GM23338 (cell line): ENCODE results near the gene SLC22A16. TPM values are rescaled to one million over a fixed set of nuclear protein-coding genes. Genes with fewer than 3 reads are reported as not detected.

ENCODE experiments used
- ATAC-seq: fragments of 200-7000 bp; cut with Tn5 transposase; 3 replicates; pipeline ENCODE4 v1.9.1; 2020
- DNase-seq: peaks from one replicate; pipeline ENCODE4 v3.0.0-alpha.2; 2015; ENCODE audit warnings: low spot score
- H2AFZ ChIP-seq: fragments of 200-600 bp; sonication (generic); 2 replicates; pipeline ENCODE4 v1.8.0; 2016; ENCODE audit warnings: antibody characterized with exemption, mild to moderate bottlenecking, moderate library complexity
- H3F3A ChIP-seq: fragments of 200-600 bp; sonication (generic); replicated peaks from 2 replicates; pipeline ENCODE4 v1.8.0; 2017; ENCODE audit warnings: antibody characterized with exemption, mixed run types, low read depth
- H3K27ac ChIP-seq: fragments of 200-600 bp; sonication (generic); 2 replicates; pipeline ENCODE4 v1.6.1; 2016; ENCODE audit warnings: low read depth
- H3K27me3 ChIP-seq: fragments of 200-600 bp; sonication (generic); 2 replicates; pipeline ENCODE4 v1.8.0; 2016; ENCODE audit warnings: mild to moderate bottlenecking, mixed run types, moderate library complexity; ENCODE audit not compliant: insufficient read depth
- H3K36me3 ChIP-seq: fragments of 200-600 bp; sonication (generic); 2 replicates; pipeline ENCODE4 v1.8.0; 2016; ENCODE audit warnings: mild to moderate bottlenecking; ENCODE audit not compliant: insufficient read depth
- H3K4me1 ChIP-seq: fragments of 200-600 bp; sonication (generic); 2 replicates; pipeline ENCODE4 v1.8.0; 2016; ENCODE audit warnings: mild to moderate bottlenecking, moderate library complexity; ENCODE audit not compliant: insufficient read depth
- H3K4me2 ChIP-seq: fragments of 200-600 bp; sonication (generic); 2 replicates; pipeline ENCODE4 v1.7.1; 2017; ENCODE audit warnings: mixed run types
- H3K4me3 ChIP-seq: fragments of 200-600 bp; sonication (generic); 2 replicates; pipeline ENCODE4 v1.6.1; 2016; ENCODE audit warnings: mixed run types
- H3K79me2 ChIP-seq: fragments of 200-600 bp; sonication (generic); replicated peaks from 2 replicates; pipeline ENCODE4 v1.8.0; 2017; ENCODE audit warnings: mild to moderate bottlenecking; ENCODE audit not compliant: insufficient read depth
- H3K9me2 ChIP-seq: fragments of 200-600 bp; sonication (generic); 2 replicates; pipeline ENCODE4 v1.8.0; 2017; ENCODE audit not compliant: insufficient read depth
- H4K20me1 ChIP-seq: fragments of 200-600 bp; sonication (generic); replicated peaks from 2 replicates; pipeline ENCODE4 v1.8.0; 2017; ENCODE audit warnings: mild to moderate bottlenecking; ENCODE audit not compliant: insufficient read depth
- H3K27ac Mint-ChIP-seq: 2 replicates; pipeline ENCODE4 v1.8.0; 2020; ENCODE audit warnings: inconsistent platforms, mild to moderate bottlenecking, moderate library complexity, mixed read lengths
- H3K27me3 Mint-ChIP-seq: 3 replicates; pipeline ENCODE4 v1.8.0; 2022; ENCODE audit warnings: low read depth, mild to moderate bottlenecking, moderate library complexity, mixed read lengths, inconsistent platforms; ENCODE audit not compliant: insufficient read depth, poor library complexity
- H3K36me3 Mint-ChIP-seq: 3 replicates; pipeline ENCODE4 v1.8.0; 2021; ENCODE audit warnings: low read depth, mild to moderate bottlenecking, inconsistent platforms, moderate library complexity, mixed read lengths
- H3K4me1 Mint-ChIP-seq: 3 replicates; pipeline ENCODE4 v1.8.0; 2020; ENCODE audit warnings: mild to moderate bottlenecking, inconsistent platforms, mixed read lengths
- H3K4me3 Mint-ChIP-seq: 3 replicates; pipeline ENCODE4 v1.8.0; 2021; ENCODE audit warnings: moderate library complexity, mild to moderate bottlenecking, inconsistent platforms, mixed read lengths
- H3K9me3 Mint-ChIP-seq: 3 replicates; pipeline ENCODE4 v1.8.0; 2020; ENCODE audit warnings: moderate library complexity, mild to moderate bottlenecking, inconsistent platforms, mixed read lengths
- CREB1 ChIP-seq: fragments of 250-450 bp; sonication (Bioruptor Pico); IDR thresholded peaks from 2 replicates; pipeline ENCODE4 v1.5.0; 2020; ENCODE audit warnings: low read depth, mild to moderate bottlenecking, moderate library complexity
- CTCF ChIP-seq, 2 experiments: fragments of 200-600 bp in 1 of 2; sonication (generic) in 1 of 2; conservative IDR thresholded peaks; 2 replicates each; pipeline versions ENCODE4 v1.5.1 to v1.6.1; 2016 to 2017; ENCODE audit warnings: antibody characterized with exemption in 2 of 2, low read depth in 2 of 2, mild to moderate bottlenecking in 2 of 2, moderate library complexity in 1 of 2
- ETS1 ChIP-seq: IDR thresholded peaks from 2 replicates; pipeline ENCODE4 v1.6.1; 2016; ENCODE audit warnings: antibody characterized with exemption
- EZH2 ChIP-seq: fragments of 200-600 bp; sonication (generic); IDR thresholded peaks from one replicate; pipeline ENCODE4 v1.8.0; 2017; ENCODE audit warnings: antibody characterized with exemption, mild to moderate bottlenecking, low read depth; ENCODE audit not compliant: unreplicated experiment
- JUNB ChIP-seq: IDR thresholded peaks from one replicate; pipeline ENCODE4 v1.6.1; 2016; ENCODE audit warnings: antibody characterized with exemption; ENCODE audit not compliant: unreplicated experiment
- NANOG ChIP-seq: IDR thresholded peaks from 2 replicates; pipeline ENCODE4 v1.6.1; 2016; ENCODE audit warnings: antibody characterized with exemption, borderline replicate concordance
- POLR2AphosphoS5 ChIP-seq: IDR thresholded peaks from 2 replicates; pipeline ENCODE4 v1.6.1; 2016; ENCODE audit warnings: antibody characterized with exemption, low read depth
- REST ChIP-seq: IDR thresholded peaks from one replicate; pipeline ENCODE4 v1.6.1; 2018; ENCODE audit warnings: antibody characterized with exemption; ENCODE audit not compliant: unreplicated experiment
- STAT1 ChIP-seq: IDR thresholded peaks from one replicate; pipeline ENCODE4 v1.6.1; 2016; ENCODE audit warnings: antibody characterized with exemption; ENCODE audit not compliant: unreplicated experiment
- ZNF114 ChIP-seq: fragments of 250-450 bp; sonication (Bioruptor Pico); IDR thresholded peaks from 2 replicates; pipeline ENCODE4 v1.5.0; 2020; ENCODE audit warnings: mild to moderate bottlenecking, moderate library complexity
- ZNF462 ChIP-seq: fragments of 250-450 bp; sonication (Bioruptor Pico); IDR thresholded peaks from 2 replicates; pipeline ENCODE4 v1.5.0; 2020; ENCODE audit warnings: mild to moderate bottlenecking, moderate library complexity
- polyA plus RNA-seq: library from polyadenylated mRNA; unstranded; fragments of >200 nt; fragmentation: Nextera tagmentation; extraction: Ambion mirVana; gene quantifications from 2 replicates; pipeline ENCODE4 v1.2.1, GENCODE V29; 2016
- total RNA-seq: library from RNA; depleted of rRNA; stranded (reverse); fragments of >200 nt; shearing (Covaris generic); gene quantifications from 2 replicates; pipeline ENCODE4 v1.2.3, GENCODE V29; 2014

The SLC22A16 gene
- total and polyA plus RNA-seq, 2 experiments from 2014 or later: 0.37 to 0.42 TPM

GRCh38 chr6:110517601-110518281 is 41.3 kb upstream of the SLC22A16 start (continued):
- TF ChIP-seq EZH2 (no peak), POLR2AphosphoS5 (no peak), CREB1 (CRISPR knock-in tag) (no peak), REST (no peak)

- Mint-ChIP-seq H3K27me3 (no peaks in the 10 kb centered on the region), H3K36me3 (peaks cover 7% of the 10 kb centered on the region; the same call in 2 of the 3 replicates), H3K4me1 (peaks cover 33% of the 10 kb centered on the region), H3K27ac (no peak overlapping the region), H3K9me3 (peaks cover 6% of the 10 kb centered on the region; the same call in 2 of the 3 replicates), H3K4me3 (no peak overlapping the region)
- Histone ChIP-seq H3K4me2 (no peak overlapping the region), H3K79me2 (no peaks in the 10 kb centered on the region), H3K4me1 (peaks cover 9% of the 10 kb centered on the region), H3K9me2 (no peaks in the 10 kb centered on the region), H3F3A (no peaks in the 10 kb centered on the region), H4K20me1 (no peaks in the 10 kb centered on the region), H2AFZ (no peak overlapping the region), H3K27ac (no peak overlapping the region), H3K36me3 (no peaks in the 10 kb centered on the region), H3K27me3 (no peaks in the 10 kb centered on the region), H3K4me3 (no peak overlapping the region)
- ATAC-seq (no peak), DNase-seq (no peak)
- TF ChIP-seq STAT1 (no peak), JUNB (no peak), CREB1 (CRISPR knock-in tag) (no peak), NANOG (no peak), ZNF462 (no peak), POLR2AphosphoS5 (no peak), ZNF114 (CRISPR knock-in tag) (no peak), EZH2 (no peak), ETS1 (no peak), CTCF (conservative IDR thresholded peaks at IDR 0.05; ENCODE audit: low read depth in 2 of 2) (no peak)
These were observed 40.6 kb upstream of the SLC22A16 start for GRCh38 chr6:110517034-110517433.
